ENCODE data around the gene PCDHA9.
"Not testable (repeated sequence)": the region's sequence is repeated elsewhere in the genome, so short reads cannot be mapped to it uniquely, and the experiment has no call there.

Gene PCDHA9

GRCh38 chr5:140876541-140877261 is 28.5 kb downstream of the PCDHA9 start:
- not testable (repeated sequence) for DNase-seq (ENCODE audit: low spot score)

GRCh38 chr5:140877262-140877581 is 29.0 kb downstream of the PCDHA9 start:
- DNase-seq (ENCODE audit: low spot score), result no peak

GRCh38 chr5:140881889-140882590 is 33.9 kb downstream of the PCDHA9 start, which contains the start of gene PCDHA13:
PCDHA13 (plus strand) TSS chr5:140882124; CDS start chr5:140882269, 145 bp downstream.
- no peak for DNase-seq (ENCODE audit: low spot score)

- DNase-seq (ENCODE audit: low spot score), result no peak
These were observed 34.4 kb downstream of the PCDHA9 start for GRCh38 chr5:140882591-140882899.

GRCh38 chr5:140883373-140883772 is 35.2 kb downstream of the PCDHA9 start:
- DNase-seq (ENCODE audit: low spot score), result no peak

- DNase-seq (ENCODE audit: low spot score), result no peak
These were observed 35.9 kb downstream of the PCDHA9 start for GRCh38 chr5:140883927-140884697.
